ENCODE data around the gene HOXC5. TPM values are rescaled to one million over a fixed set of nuclear protein-coding genes. Genes with fewer than 3 reads are reported as not detected.

The HOXC5 gene
- polyA plus RNA-seq, 3 donors = 2.0 to 4.3 (median 2.3) TPM

- DNase-seq (ENCODE audit: extremely low read depth in 1 of 11, low read depth in 9 of 11, low spot score in 4 of 11) = no peak
Observed at GRCh38 chr12:53994009-53994263, 38.9 kb upstream of the HOXC5 start.

- DNase-seq (ENCODE audit: extremely low read depth in 1 of 11, low read depth in 9 of 11, low spot score in 4 of 11) = no peak
Observed at GRCh38 chr12:53994264-53995001, 38.4 kb upstream of the HOXC5 start.

GRCh38 chr12:53995002-53995377, 37.9 kb upstream of the HOXC5 start:
- DNase-seq (ENCODE audit: extremely low read depth in 1 of 11, low read depth in 9 of 11, low spot score in 4 of 11) = no peak

- DNase-seq (ENCODE audit: extremely low read depth in 1 of 11, low read depth in 9 of 11, low spot score in 4 of 11) = no peak
Observed at GRCh38 chr12:53995378-53996239, 37.2 kb upstream of the HOXC5 start.

- DNase-seq (ENCODE audit: extremely low read depth in 1 of 11, low read depth in 9 of 11, low spot score in 4 of 11) = no peak
Observed at GRCh38 chr12:53996240-53997203, 36.3 kb upstream of the HOXC5 start.

GRCh38 chr12:53997204-53998109, 35.4 kb upstream of the HOXC5 start:
- DNase-seq (ENCODE audit: extremely low read depth in 1 of 11, low read depth in 9 of 11, low spot score in 4 of 11) = no peak

GRCh38 chr12:53998110-53998899, 34.5 kb upstream of the HOXC5 start:
- DNase-seq (ENCODE audit: extremely low read depth in 1 of 11, low read depth in 9 of 11, low spot score in 4 of 11) = no peak

- DNase-seq (ENCODE audit: extremely low read depth in 1 of 11, low read depth in 9 of 11, low spot score in 4 of 11) = no peak
Observed at GRCh38 chr12:53998900-53999236, 34.0 kb upstream of the HOXC5 start.

GRCh38 chr12:53999559-54000115, 33.2 kb upstream of the HOXC5 start:
- DNase-seq (ENCODE audit: extremely low read depth in 1 of 11, low read depth in 9 of 11, low spot score in 4 of 11) = peak in 1 of 11 donors; percentile 88

- DNase-seq (ENCODE audit: extremely low read depth in 1 of 11, low read depth in 9 of 11, low spot score in 4 of 11) = no peak
Observed at GRCh38 chr12:54000116-54001114, 32.4 kb upstream of the HOXC5 start, which contains the start of gene HOXC9. HOXC9 (plus strand) TSS chr12:54000161; CDS start chr12:54000189, 28 bp downstream.

GRCh38 chr12:54001283-54002187, 31.3 kb upstream of the HOXC5 start:
- DNase-seq (ENCODE audit: extremely low read depth in 1 of 11, low read depth in 9 of 11, low spot score in 4 of 11) = no peak

- no peak for DNase-seq (ENCODE audit: extremely low read depth in 1 of 11, low read depth in 9 of 11, low spot score in 4 of 11)
Observed at GRCh38 chr12:54002278-54002914, 30.5 kb upstream of the HOXC5 start.

- DNase-seq (ENCODE audit: extremely low read depth in 1 of 11, low read depth in 9 of 11, low spot score in 4 of 11) = no peak
Observed at GRCh38 chr12:54002915-54003389, 29.9 kb upstream of the HOXC5 start.

GRCh38 chr12:54003625-54004024, 29.2 kb upstream of the HOXC5 start:
- no peak for DNase-seq (ENCODE audit: extremely low read depth in 1 of 11, low read depth in 9 of 11, low spot score in 4 of 11)
